Keratinocyte (primary cell): ENCODE data around the gene RASA3. TPM values are rescaled to one million over a fixed set of nuclear protein-coding genes. Genes with fewer than 3 reads are reported as not detected.

Experiments
- DNase-seq: peaks from one replicate; pipeline ENCODE4 v3.0.0-alpha.2; 2011; ENCODE audit warnings: low read depth, missing footprints, low spot score
- FAIRE-seq: peaks from 2 replicates; lab custom pipeline; 2011; peaks lifted over from hg19 to GRCh38; lab: Jason Lieb, UNC
- H2AFZ ChIP-seq: 2 replicates; pipeline ENCODE4 v1.6.0; 2012; ENCODE audit warnings: low read length, control low read depth, inconsistent platforms; ENCODE audit not compliant: control insufficient read depth
- H3K27ac ChIP-seq: 2 replicates; pipeline ENCODE4 v1.5.1; 2011; ENCODE audit warnings: low read length; ENCODE audit not compliant: control insufficient read depth, insufficient read depth
- H3K27me3 ChIP-seq: 3 replicates; pipeline ENCODE4 v1.6.0; 2011; ENCODE audit warnings: low read length; ENCODE audit not compliant: control insufficient read depth, insufficient read depth; ENCODE audit errors: extremely low read depth
- H3K36me3 ChIP-seq, 2 experiments: 2 replicates in 1 of 2; 3 replicates in 1 of 2; pipeline ENCODE4 v1.5.1; 2011; ENCODE audit warnings: low read length in 2 of 2, mild to moderate bottlenecking in 1 of 2; ENCODE audit not compliant: control insufficient read depth in 2 of 2, insufficient read depth in 2 of 2; ENCODE audit errors: extremely low read depth in 1 of 2
- H3K4me1 ChIP-seq: 3 replicates; pipeline ENCODE4 v1.5.1; 2011; ENCODE audit warnings: low read length; ENCODE audit not compliant: control insufficient read depth, insufficient read depth; ENCODE audit errors: extremely low read depth
- H3K4me2 ChIP-seq: 3 replicates; pipeline ENCODE4 v1.6.0; 2011; ENCODE audit warnings: low read depth, low read length; ENCODE audit not compliant: control insufficient read depth, insufficient read depth; ENCODE audit errors: extremely low read depth
- H3K4me3 ChIP-seq, 3 experiments: fragments of 200-600 bp in 1 of 3; sonication (generic) in 1 of 3; 2 replicates in 2 of 3; 3 replicates in 1 of 3; pipeline ENCODE4 v1.5.1; 2011 to 2016; ENCODE audit warnings: low read length in 3 of 3, mild to moderate bottlenecking in 3 of 3, control low read depth in 2 of 3, inconsistent platforms in 1 of 3, low read depth in 1 of 3, mixed read lengths in 1 of 3, mixed run types in 1 of 3, moderate library complexity in 1 of 3; ENCODE audit not compliant: control insufficient read depth in 2 of 3, insufficient read depth in 2 of 3; ENCODE audit errors: extremely low read depth in 1 of 3
- H3K79me2 ChIP-seq: 2 replicates; pipeline ENCODE4 v1.6.0; 2012; ENCODE audit warnings: low read length; ENCODE audit not compliant: control insufficient read depth, insufficient read depth
- H3K9ac ChIP-seq: 3 replicates; pipeline ENCODE4 v1.6.0; 2011; ENCODE audit warnings: low read length; ENCODE audit not compliant: control insufficient read depth, insufficient read depth; ENCODE audit errors: extremely low read depth
- H3K9me1 ChIP-seq: 3 replicates; pipeline ENCODE4 v1.6.0; 2011; ENCODE audit warnings: low read length; ENCODE audit not compliant: control insufficient read depth, insufficient read depth; ENCODE audit errors: extremely low read depth
- H3K9me3 ChIP-seq: 2 replicates; pipeline ENCODE4 v1.5.1; 2012; ENCODE audit warnings: low read depth, low read length; ENCODE audit not compliant: control insufficient read depth
- H4K20me1 ChIP-seq: 3 replicates; pipeline ENCODE4 v1.6.0; 2011; ENCODE audit warnings: low read length; ENCODE audit not compliant: control insufficient read depth, insufficient read depth; ENCODE audit errors: extremely low read depth
- CTCF ChIP-seq, 3 experiments: IDR thresholded peaks in 1 of 3; conservative IDR thresholded peaks in 1 of 3; optimal IDR thresholded peaks in 1 of 3; 2 replicates in 2 of 3; 3 replicates in 1 of 3; pipeline versions ENCODE3 to v1.5.1; 2011; ENCODE audit warnings: low read length in 3 of 3, mild to moderate bottlenecking in 3 of 3, moderate library complexity in 2 of 3, control low read depth in 1 of 3, inconsistent platforms in 1 of 3; ENCODE audit not compliant: insufficient read depth in 2 of 3; ENCODE audit errors: extremely low read depth in 1 of 3
- EZH2 ChIP-seq: IDR thresholded peaks from one replicate; pipeline ENCODE4 v1.6.1; 2012; ENCODE audit warnings: inconsistent platforms, mild to moderate bottlenecking, low read length, moderate library complexity
- dilution Hi-C: fragments of 300-500 bp; cut with MboI; formaldehyde crosslinking; loops from one replicate; pipeline ENCODE4 v1.7.0; 2020; ENCODE audit warnings: low sequenced_read_pairs; ENCODE audit not compliant: extremely low pct_ligation_motif_present
- polyA plus RNA-seq, 5 experiments: library from polyadenylated mRNA; depleted of rRNA in 3 of 5; stranded (reverse) in 3 of 5; stranded (forward) in 1 of 5; unstranded in 1 of 5; fragments of >200 nt; gene quantifications; 1 replicate in 1 of 5; 2 replicates in 3 of 5; 3 replicates in 1 of 5; pipeline versions ENCODE4 v1.2.1 to v1.2.3, GENCODE V29; 2011 to 2012; ENCODE audit warnings: missing spikeins in 2 of 5, low read depth in 1 of 5, low replicate concordance in 1 of 5

The RASA3 gene
- polyA plus RNA-seq, 1 donor (not counting 4 experiments of a cell fraction or from before 2014, with no cell fraction given) = 4.1 TPM

DNA sequence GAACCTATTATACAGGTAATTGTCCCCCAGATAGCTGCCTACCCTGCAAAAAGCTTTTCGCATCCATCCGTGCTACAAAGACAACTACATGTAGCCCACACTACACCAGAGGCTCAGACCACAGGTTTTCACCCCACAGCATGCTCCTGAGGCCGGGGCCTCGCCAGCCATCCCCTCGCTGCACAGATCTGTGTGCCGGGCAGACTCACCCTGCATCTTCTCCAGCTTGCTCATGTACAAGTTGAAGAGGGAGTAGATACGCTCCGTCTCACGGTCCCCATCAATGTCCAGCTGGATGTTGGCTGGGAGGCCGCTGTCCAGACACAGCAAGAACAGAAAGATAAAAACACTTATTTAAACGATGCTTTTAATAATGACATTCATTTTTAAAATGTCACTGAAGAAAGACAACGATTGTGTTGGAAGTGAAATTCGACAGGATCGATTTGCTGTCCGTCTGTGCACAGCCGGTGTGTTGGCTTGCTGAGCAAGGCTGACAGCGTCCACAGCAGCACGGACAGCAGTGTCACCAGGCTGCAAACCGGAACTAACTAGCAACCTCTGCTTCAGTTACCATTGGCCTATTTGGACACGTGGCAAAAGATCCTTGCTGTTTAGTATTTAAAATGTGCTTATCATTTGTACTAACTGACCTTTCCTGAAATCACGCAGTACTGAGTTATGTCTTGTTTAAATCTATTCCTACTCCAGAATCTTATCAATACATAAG, 140.0 kb downstream of the RASA3 start:
- FAIRE-seq = no peak

DNA sequence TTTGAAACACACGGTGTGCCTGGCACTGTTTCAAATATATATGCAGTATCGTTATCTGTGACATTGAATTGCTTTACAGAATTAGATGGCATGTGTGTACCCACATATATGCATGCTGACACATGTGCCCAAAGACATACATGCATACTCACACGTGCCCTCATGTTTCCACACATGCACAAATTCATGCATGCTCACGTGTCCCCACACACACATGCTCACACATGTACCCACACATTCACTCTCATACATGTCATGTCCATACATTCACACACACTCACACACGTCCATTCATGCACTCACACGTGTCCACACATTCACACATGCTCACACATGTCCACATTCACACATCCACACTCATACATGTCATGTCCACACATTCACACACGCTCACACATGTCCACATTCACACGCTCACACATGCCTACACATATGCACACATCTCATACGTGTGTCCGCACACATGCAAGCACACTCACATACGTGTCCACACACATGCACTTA, 140.7 kb downstream of the RASA3 start:
- TF ChIP-seq EZH2 (no peak), CTCF (optimal IDR thresholded peaks at IDR 0.05 in 1 of 3, IDR thresholded peaks at IDR 0.05 in 1 of 3, conservative IDR thresholded peaks at IDR 0.05 in 1 of 3; ENCODE audit: extremely low read depth in 1 of 3, insufficient read depth in 2 of 3, low read length in 3 of 3) (no peak)
- H3K9me1 ChIP-seq = no peaks in the 10 kb centered on the region
- peak; percentile 23 for FAIRE-seq
- DNase-seq = no peak
- H3K9ac ChIP-seq = no peak overlapping the region
- no peak overlapping the region for H2AFZ ChIP-seq
- H3K9me3 ChIP-seq = peaks cover 3% of the 10 kb centered on the region
- no peaks in the 10 kb centered on the region for H3K4me1 ChIP-seq
- H4K20me1 ChIP-seq = no peaks in the 10 kb centered on the region
- dilution Hi-C loops = no loop called here
- H3K36me3 ChIP-seq = peaks cover 0 to 1% of the 10 kb centered on the region in 2 experiments
- H3K79me2 ChIP-seq = no peaks in the 10 kb centered on the region
- H3K27ac ChIP-seq = no peak overlapping the region
- no peak overlapping the region for H3K4me3 ChIP-seq
- H3K27me3 ChIP-seq = no peaks in the 10 kb centered on the region
- H3K4me2 ChIP-seq = no peak overlapping the region

More for the DNA sequence above, 140.0 kb downstream of the RASA3 start:
- no peaks in the 10 kb centered on the region for H3K9me1 ChIP-seq
- no peak overlapping the region for H3K9ac ChIP-seq
- no peaks in the 10 kb centered on the region for H3K79me2 ChIP-seq
- H2AFZ ChIP-seq = no peak overlapping the region
- no peak overlapping the region for H3K27ac ChIP-seq
- H3K27me3 ChIP-seq = no peaks in the 10 kb centered on the region
- no peaks in the 10 kb centered on the region for H4K20me1 ChIP-seq
- no peak for TF ChIP-seq EZH2
- no peak for TF ChIP-seq CTCF (optimal IDR thresholded peaks at IDR 0.05 in 1 of 3, IDR thresholded peaks at IDR 0.05 in 1 of 3, conservative IDR thresholded peaks at IDR 0.05 in 1 of 3; ENCODE audit: extremely low read depth in 1 of 3, insufficient read depth in 2 of 3, low read length in 3 of 3)
- no peak overlapping the region for H3K4me3 ChIP-seq
- H3K4me1 ChIP-seq = no peaks in the 10 kb centered on the region
- dilution Hi-C loops = no loop called here
- H3K36me3 ChIP-seq = peaks cover 0 to 1% of the 10 kb centered on the region in 2 experiments
- no peak overlapping the region for H3K4me2 ChIP-seq
- DNase-seq = no peak
- H3K9me3 ChIP-seq = peaks cover 3% of the 10 kb centered on the region
